HG02642 (cell line): ENCODE results near the gene MRPL41.
"Not testable (repeated sequence)": the region's sequence is repeated elsewhere in the genome, so short reads cannot be mapped to it uniquely, and the experiment has no call there.

Experiments
- ATAC-seq: cut with Tn5 transposase; IDR thresholded peaks from one replicate; pipeline ENCODE4 v1.9.1; 2021; ENCODE audit warnings: mild to moderate bottlenecking; ENCODE audit not compliant: unreplicated experiment, poor library complexity

MRPL41 gene

GRCh38 chr9:137581361-137582285, 29.9 kb downstream of the MRPL41 start:
- no peak for ATAC-seq

GRCh38 chr9:137582286-137582860, 30.7 kb downstream of the MRPL41 start:
- no peak for ATAC-seq

DNA sequence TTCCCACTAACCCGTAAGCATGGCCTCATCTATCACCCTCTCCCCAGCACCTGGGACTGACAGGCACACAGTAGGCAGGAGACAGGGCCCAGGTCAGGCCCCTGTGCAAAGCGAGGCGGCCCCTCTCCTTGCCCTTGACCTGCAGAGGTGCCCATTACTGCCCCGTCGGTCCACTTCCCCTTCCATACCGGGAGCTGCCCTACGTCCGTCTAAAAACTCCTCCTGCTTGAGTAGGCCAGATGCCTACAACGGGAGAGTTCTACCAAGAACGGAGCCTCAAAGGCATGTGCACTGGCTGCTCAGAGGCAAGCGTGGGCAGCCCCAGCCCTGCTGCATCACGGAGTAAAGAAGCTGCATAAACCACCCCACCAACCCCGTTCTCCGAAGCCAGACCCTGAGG, 31.7 kb downstream of the MRPL41 start:
- ATAC-seq, result no peak

GRCh38 chr9:137583957-137584356, 32.3 kb downstream of the MRPL41 start:
- no peak for ATAC-seq

DNA sequence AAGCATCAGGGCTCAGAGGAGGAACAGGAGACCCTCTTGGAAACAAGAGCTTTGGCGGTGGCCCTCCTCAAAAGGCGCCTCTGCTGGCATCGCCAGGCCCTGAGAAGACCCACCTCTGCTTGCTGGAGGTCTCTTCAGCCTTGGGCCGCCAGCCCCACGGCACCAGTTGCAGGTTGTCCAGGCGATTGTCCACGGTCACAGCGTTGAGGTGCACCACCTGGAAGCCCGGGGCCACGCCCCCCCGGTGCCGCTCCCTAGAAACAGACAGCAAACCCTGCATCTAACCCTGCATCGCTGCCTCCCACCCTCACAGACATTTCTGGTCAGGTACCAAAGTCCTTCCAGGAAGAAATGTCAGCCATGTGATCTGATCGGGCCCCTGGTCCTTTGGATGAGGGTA, 35.2 kb downstream of the MRPL41 start:
- no peak for ATAC-seq

DNA sequence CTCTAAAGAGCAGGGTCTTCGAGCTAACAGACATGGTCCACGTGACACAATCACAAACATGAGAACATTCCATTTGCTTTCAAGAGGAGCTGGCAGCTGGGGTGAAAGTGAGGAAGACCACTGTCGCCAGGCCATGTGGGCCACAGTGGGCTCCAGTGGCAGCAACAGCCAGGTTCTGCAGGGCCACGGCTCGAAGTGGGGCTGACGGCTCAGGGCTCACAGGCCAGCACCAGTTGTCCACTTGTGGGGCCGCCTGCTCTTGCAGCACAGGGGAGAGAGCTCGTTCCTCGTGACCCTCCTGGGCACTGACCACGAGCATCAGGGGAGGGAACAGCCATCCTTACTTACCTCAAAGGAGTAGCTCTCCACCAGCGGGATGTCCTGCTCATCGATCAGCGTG, 36.6 kb downstream of the MRPL41 start:
- no peak for ATAC-seq

GRCh38 chr9:137588891-137589290, 37.2 kb downstream of the MRPL41 start:
- ATAC-seq, result no peak

DNA sequence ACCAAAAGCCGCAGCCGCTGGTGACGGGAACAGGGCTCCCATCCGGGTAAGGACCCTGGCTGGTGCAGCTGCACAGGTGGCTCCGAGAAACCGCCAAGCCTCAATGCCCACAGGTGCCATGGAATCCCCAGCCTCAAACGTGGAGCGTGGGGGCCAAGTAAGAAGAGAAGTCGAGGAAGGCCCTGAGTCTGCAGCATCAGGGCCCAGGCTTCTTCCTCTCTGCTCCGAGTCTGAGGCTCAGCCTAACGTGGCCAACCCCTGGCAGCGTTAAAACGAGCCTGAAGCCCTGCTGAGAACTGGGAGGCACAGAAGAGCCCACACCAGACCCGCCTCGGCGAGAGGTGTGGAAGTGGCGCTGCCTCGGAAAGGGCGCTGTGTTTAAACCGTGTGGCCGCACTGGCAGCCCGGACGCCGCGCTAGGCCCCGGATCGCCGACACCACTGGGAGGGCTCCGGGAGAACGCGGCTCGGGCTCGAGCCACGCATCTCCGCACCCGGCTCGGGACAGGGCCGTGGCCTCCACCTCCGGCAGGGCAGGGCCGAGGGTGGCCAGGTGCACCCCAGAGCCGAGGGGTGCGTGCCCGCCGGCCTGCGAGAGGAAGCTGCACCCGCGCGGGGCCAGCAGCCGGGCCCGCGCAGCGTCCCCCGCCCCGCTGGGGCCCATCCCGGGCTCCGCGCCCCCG, 37.9 kb downstream of the MRPL41 start:
- ATAC-seq, result peak; percentile 16

- ATAC-seq, result no peak
Observed at GRCh38 chr9:137590123-137590468, 38.4 kb downstream of the MRPL41 start.

DNA sequence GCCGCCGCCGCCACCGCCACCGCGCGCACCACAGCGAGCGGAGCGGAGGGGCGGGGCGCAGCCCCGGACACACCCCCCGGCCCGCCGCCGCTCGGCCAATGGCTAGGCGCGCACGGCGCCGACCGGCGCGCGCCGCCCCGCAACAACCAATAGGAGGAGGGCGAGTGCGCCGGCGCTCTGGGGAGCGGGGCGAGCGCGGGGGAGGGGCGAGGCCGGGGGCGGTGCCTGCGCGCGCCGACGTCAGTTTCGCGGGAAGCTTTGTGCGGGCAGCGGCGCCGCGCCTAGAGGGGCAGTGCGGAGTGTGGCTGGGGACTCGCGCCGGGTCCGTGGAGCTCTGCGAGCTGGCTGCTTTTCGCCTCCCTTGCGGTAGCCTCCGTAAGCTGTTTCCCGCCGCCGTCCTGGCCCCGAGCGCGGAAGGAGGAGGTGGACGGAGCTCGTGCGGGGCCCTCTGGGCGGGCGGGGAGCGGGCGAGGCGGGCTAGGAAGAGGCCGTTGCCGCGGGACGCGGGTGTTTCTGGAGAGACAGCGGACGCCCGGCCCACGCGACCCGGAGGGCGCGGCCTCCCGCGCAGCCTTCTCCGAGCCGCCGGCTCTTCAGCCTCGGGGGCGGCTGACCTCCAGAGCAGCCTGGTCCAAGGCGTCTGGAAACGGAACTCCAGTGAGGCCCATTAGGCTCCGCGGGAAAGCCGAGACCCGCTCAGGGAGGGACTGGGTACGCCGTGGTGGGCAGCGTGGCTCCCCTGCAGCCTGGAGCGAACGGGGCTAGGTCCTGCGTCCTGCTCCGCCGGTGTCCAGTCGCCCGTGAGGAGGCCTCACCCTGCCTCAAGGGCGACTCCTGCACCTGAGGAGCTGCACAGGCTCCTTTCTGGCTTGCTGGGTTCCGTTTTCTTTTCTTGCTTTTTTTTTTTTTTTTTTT, 39.0 kb downstream of the MRPL41 start, which contains the start of gene ZMYND19:
TSS of gene ZMYND19 (minus strand) at position 44 of the 915 bp plus-strand sequence. CDS start 249 bp downstream, outside the sequence.
- ATAC-seq, result peak; percentile 88

DNA sequence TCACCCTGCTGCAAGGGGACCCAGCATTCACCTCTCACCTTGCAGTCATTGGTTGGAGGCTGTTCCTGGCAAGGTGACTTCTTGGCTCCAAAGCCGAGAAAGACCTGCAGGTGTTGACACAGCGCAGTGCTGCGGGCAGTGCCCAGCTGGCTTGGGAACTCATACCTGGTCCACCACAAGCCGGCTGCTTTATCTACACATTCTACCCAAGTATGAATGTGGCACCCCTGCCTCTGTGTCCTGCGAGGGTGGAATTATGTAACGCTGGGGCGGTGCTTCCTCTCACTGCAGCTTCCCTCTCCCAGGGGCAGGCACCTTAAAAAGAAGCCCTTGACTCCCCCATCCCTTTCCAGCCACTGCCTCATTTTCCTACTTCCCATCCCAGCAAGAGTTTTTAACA, 41.1 kb downstream of the MRPL41 start:
- ATAC-seq, result no peak

DNA sequence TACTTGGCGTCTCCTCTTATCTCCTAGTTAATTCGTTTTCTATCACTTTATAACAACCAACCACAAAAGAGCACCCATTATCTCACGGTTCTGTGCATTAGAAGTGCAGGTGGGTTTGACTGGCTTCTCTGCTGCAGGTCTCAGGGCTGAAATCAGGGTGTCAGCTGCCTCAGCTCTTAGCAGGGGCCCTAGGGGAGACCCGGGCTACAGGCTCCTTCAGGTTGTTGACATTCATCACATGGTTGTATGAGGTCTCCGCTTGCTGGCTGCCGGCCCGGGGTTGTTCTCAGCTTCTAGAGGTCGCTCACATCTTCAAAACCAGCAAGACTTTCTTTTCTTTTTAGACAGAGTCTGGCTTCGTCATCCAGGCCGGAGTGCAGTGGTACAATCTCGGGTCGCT, 41.5 kb downstream of the MRPL41 start:
- no peak for ATAC-seq

DNA sequence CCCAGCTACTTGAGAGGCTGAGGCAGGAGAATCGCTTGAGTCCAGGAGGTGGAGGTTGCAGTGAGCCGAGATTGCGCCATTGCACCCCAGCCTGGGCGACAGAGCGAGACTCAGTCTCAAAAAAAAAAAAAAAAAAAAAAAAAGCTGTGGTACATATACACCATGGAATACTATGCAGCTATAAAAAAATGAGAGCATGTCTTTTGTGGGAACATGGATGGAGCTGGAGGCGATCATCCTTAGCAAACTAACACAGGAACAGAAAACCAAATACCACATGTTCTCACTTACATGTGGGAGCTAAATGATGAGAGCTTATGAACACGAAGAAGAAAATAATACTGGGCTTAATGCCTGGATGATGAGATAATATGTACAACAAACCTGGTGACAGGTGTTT, 44.9 kb downstream of the MRPL41 start:
- ATAC-seq, result not testable (repeated sequence)

DNA sequence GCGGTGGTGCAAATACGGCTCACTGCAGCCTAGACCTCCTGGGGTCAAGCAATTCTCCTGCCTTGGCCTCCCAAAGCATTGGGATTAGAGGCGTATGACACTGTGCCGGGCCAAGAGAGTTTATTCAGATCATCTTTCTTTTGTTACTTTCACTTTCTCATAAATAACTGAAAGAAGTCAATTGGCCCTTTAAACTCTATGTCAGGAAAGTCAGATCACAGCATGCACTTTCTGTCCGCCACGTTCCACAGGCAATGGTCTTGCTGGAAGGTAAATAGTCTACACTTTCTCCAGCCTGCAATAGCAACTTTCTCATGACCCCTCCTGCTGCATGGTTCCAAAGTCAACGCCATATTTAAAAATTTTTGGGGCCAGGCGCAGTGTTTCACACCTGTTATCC, 47.3 kb downstream of the MRPL41 start:
- ATAC-seq, result no peak
